AG04449 (cell line): ENCODE data around the gene RYR1.

Experiments used
- CTCF ChIA-PET: fragments of 350-600 bp; formaldehyde crosslinking; extraction: SDS; loops from one replicate; lab custom pipeline; 2021; ENCODE audit warnings: antibody characterized with exemption; lab: Yijun Ruan, JAX
- POLR2A ChIA-PET: fragments of 400-600, 350-600 bp; formaldehyde crosslinking; extraction: SDS; loops from one replicate; lab custom pipeline; 2020; ENCODE audit warnings: antibody characterized with exemption, inconsistent platforms; lab: Yijun Ruan, JAX
- DNase-seq: peaks from one replicate; pipeline ENCODE4 v3.0.0-alpha.2; 2010; ENCODE audit warnings: low read depth, low spot score
- H3K4me3 ChIP-seq: 2 replicates; pipeline ENCODE4 v1.5.1; 2011; ENCODE audit warnings: low read depth, mild to moderate bottlenecking, control low read depth, low read length
- CTCF ChIP-seq: IDR thresholded peaks from one replicate; pipeline ENCODE4 v1.5.1; 2011; ENCODE audit warnings: mild to moderate bottlenecking, moderate library complexity, low read length, control low read depth, inconsistent platforms; ENCODE audit not compliant: insufficient read depth; ENCODE audit errors: missing control alignments

RYR1 gene

GRCh38 chr19:38562096-38562495, 128.6 kb downstream of the RYR1 start:
- no peak overlapping the region for H3K4me3 ChIP-seq
- POLR2A ChIA-PET = no interaction called here
- no peak for TF ChIP-seq CTCF
- DNase-seq = no peak
- CTCF ChIA-PET = interaction anchor here (1.8 kb wide), 1 partner anchor 17 kb away, joined by 5 read pairs; no protein-coding TSS in a partner anchor

- ChIA-PET CTCF (no interaction called here), POLR2A (no interaction called here)
- no peak overlapping the region for H3K4me3 ChIP-seq
- DNase-seq = no peak
- TF ChIP-seq CTCF = no peak
Measured at GRCh38 chr19:38563475-38563874, 130.0 kb downstream of the RYR1 start.

- DNase-seq = no peak
- no peak overlapping the region for H3K4me3 ChIP-seq
- ChIA-PET CTCF (interaction anchor here (1.2 kb wide), 1 partner anchor 364 kb away, joined by 3 read pairs; no protein-coding TSS in a partner anchor), POLR2A (no interaction called here)
- TF ChIP-seq CTCF = no peak
Measured at GRCh38 chr19:38564981-38565690, 131.6 kb downstream of the RYR1 start.

GRCh38 chr19:38565691-38566105, 132.2 kb downstream of the RYR1 start:
- ChIA-PET CTCF (no interaction called here), POLR2A (no interaction called here)
- TF ChIP-seq CTCF = no peak
- DNase-seq = no peak
- H3K4me3 ChIP-seq = no peak overlapping the region

- CTCF ChIA-PET = interaction anchor here (1.1 to 1.7 kb wide), 2 partner anchors 14 to 25 kb away, joined by 4 to 6 read pairs; no protein-coding TSS in a partner anchor
Measured at GRCh38 chr19:38569368-38569983, 136.0 kb downstream of the RYR1 start.

More at GRCh38 chr19:38569368-38569983, 136.0 kb downstream of the RYR1 start:
- POLR2A ChIA-PET = no interaction called here
- H3K4me3 ChIP-seq = no peak overlapping the region
- no peak for TF ChIP-seq CTCF
- no peak for DNase-seq
